Measurements from ENCODE around the gene PDE7B. TPM values are rescaled to one million over a fixed set of nuclear protein-coding genes. Genes with fewer than 3 reads are reported as not detected.

The PDE7B gene
- total and polyA plus RNA-seq, 9 of the 15 experiments (the other 6 are each of a cell fraction or from before 2014, with no cell fraction given): 0.01 TPM; not detected in 8

GRCh38 chr6:136095986-136096385 lies 244.5 kb downstream of the PDE7B start (continued):
- TF ChIP-seq MYC (IDR thresholded peaks at IDR 0.05; ENCODE audit: low read depth, low read length) (no peak), MYC (CRISPR knock-in tag; IDR thresholded peaks at IDR 0.05; ENCODE audit: borderline replicate concordance, low read depth) (no peak), POLR2A (conservative IDR thresholded peaks at IDR 0.05) (no peak)

- Histone ChIP-seq H3K27me3 (ENCODE audit: control insufficient read depth in 2 of 2, insufficient read depth in 2 of 2, low read length in 2 of 2) (peaks cover 0 to 12% of the 10 kb centered on the region in 2 experiments; a peak in 2 of 5 replicates), H3K9me3 (replicated peaks; ENCODE audit: control insufficient read depth, insufficient read depth, low read depth, low read length) (no peaks in the 10 kb centered on the region), H3K9ac (ENCODE audit: insufficient read depth in 1 of 2, low read depth in 2 of 2, low read length in 2 of 2) (no peak overlapping the region), H3K79me2 (ENCODE audit: control insufficient read depth, insufficient read depth, low read length) (no peaks in the 10 kb centered on the region), H4K20me1 (replicated peaks; ENCODE audit: control insufficient read depth, insufficient read depth, low read length) (no peaks in the 10 kb centered on the region), H2AFZ (ENCODE audit: low read depth, low read length) (no peak overlapping the region), H3K27ac (ENCODE audit: extremely low read depth, low read depth, low read length) (no peak overlapping the region), H3K4me3 (no peak overlapping the region), H3K4me2 (ENCODE audit: insufficient read depth, low read length) (no peak overlapping the region), H3K36me3 (ENCODE audit: control insufficient read depth, insufficient read depth, low read length) (no peaks in the 10 kb centered on the region), H3K4me1 (replicated peaks in 1 of 2; ENCODE audit: control insufficient read depth in 2 of 2, insufficient read depth in 2 of 2, low read length in 2 of 2) (no peaks in the 10 kb centered on the region), H3K9me1 (ENCODE audit: control insufficient read depth, insufficient read depth, low read length) (no peaks in the 10 kb centered on the region)
- DNase-seq (ENCODE audit: extremely low read depth in 1 of 4, low spot score in 3 of 4): no peak
- intact Hi-C loops (cut with micrococcal nuclease): no loop called here
- ATAC-seq: no peak
- ChIA-PET POLR2A (interaction anchor here (1.3 to 1.4 kb wide), 2 partner anchors 14 to 16 kb away, joined by 3 to 5 read pairs; no protein-coding TSS in a partner anchor), CTCF (ENCODE audit: low intra/inter-chr PET ratio) (no interaction called here)
- BruUV-seq (replicated peaks): no TSS peak
- WGBS (ENCODE audit: insufficient coverage, low coverage, missing lambda C conversion rate): 0% methylated on average over 7 of the region's 7 CpGs
- TF ChIP-seq CEBPG (CRISPR knock-in tag; IDR thresholded peaks at IDR 0.05) (no peak), CEBPG (tag; conservative IDR thresholded peaks at IDR 0.05 in 1 of 2, IDR thresholded peaks at IDR 0.05 in 1 of 2) (0 out of 4 replicates have a peak, but pooled peaks of 1 of the 2 experiments have one; percentile 22), MTA2 (IDR thresholded peaks at IDR 0.05; ENCODE audit: low read depth) (no peak), AFF4 (CRISPR knock-in tag; IDR thresholded peaks at IDR 0.05) (no peak), ZNF224 (CRISPR knock-in tag; IDR thresholded peaks at IDR 0.05) (no peak), SETDB1 (IDR thresholded peaks at IDR 0.05; ENCODE audit: low read length) (no peak)
- in situ Hi-C loops (cut with MboI): no loop called here
- FAIRE-seq: no peak
Observed at GRCh38 chr6:136102991-136103688, 251.6 kb downstream of the PDE7B start.
